GM19397 (cell line): ENCODE measurements around the gene CPLX1.
"Not testable (repeated sequence)": the region's sequence is repeated elsewhere in the genome, so short reads cannot be mapped to it uniquely, and the experiment has no call there.

ENCODE experiments used
- ATAC-seq: cut with Tn5 transposase; IDR thresholded peaks from one replicate; pipeline ENCODE4 v1.9.1; 2021; ENCODE audit warnings: mild to moderate bottlenecking, moderate library complexity; ENCODE audit not compliant: unreplicated experiment

CPLX1 gene

GRCh38 chr4:821631-822030, 4.3 kb downstream of the CPLX1 start:
- ATAC-seq: no peak

DNA sequence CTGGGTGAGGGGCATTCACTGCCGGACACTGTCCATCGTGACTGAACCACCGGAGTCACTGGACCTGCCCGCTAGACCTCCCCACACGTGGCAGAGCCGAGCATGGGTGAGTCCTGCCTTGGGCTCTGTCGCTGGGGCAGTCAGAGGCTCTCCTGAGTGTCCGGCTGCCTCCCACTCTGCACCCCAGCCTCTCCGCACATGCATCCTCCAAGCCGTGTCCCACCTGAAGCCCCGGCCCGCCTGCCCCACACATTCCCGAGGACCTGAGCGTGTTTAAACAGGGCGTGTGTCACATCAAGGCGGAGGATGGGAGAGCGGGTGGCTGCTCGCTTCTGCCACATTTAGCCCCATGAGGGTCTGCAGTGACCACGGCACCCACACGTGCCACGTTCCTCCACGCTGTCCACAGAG, 4.7 kb downstream of the CPLX1 start:
- no peak for ATAC-seq

GRCh38 chr4:820230-821172, 5.4 kb downstream of the CPLX1 start:
- ATAC-seq: no peak

DNA sequence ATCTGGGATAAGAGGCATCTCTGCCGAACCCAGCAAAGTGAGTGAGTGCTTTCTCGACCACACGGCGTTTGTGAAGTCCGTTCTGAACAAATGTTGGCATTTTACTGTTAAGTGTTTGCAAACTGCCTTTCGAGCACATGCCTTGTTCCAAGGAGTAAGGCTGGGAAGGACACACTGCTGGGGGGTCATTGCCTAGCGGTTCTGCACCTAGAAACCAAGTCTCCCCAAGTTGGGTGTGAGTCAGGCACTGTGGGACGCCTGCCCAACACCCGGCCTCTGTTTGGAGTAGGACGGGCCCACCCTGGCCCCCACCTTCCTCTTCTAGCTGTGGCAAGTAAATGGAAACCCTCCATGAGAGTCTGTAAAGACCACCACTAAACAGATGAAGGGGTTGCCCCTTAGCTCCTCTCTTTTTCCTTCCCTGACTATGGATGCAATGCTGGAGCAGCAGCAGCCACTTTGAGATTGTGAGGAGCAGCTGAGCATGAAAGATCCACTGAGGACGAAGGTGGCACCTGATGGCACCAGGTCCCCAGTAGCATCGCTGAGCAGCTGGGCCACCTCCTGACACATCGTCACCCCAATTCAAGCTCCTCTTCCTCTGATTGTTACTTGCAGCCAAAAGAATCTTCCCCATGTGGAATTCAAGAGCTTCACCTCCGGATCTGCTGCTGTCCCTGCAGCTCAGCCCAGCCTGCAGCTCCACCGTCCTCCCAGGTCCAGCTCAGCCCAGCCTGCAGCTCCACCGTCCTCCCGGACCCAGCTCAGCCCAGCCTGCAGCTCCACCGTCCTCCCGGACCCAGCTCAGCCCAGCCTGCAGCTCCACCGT, 6.3 kb downstream of the CPLX1 start:
- ATAC-seq: no peak

DNA sequence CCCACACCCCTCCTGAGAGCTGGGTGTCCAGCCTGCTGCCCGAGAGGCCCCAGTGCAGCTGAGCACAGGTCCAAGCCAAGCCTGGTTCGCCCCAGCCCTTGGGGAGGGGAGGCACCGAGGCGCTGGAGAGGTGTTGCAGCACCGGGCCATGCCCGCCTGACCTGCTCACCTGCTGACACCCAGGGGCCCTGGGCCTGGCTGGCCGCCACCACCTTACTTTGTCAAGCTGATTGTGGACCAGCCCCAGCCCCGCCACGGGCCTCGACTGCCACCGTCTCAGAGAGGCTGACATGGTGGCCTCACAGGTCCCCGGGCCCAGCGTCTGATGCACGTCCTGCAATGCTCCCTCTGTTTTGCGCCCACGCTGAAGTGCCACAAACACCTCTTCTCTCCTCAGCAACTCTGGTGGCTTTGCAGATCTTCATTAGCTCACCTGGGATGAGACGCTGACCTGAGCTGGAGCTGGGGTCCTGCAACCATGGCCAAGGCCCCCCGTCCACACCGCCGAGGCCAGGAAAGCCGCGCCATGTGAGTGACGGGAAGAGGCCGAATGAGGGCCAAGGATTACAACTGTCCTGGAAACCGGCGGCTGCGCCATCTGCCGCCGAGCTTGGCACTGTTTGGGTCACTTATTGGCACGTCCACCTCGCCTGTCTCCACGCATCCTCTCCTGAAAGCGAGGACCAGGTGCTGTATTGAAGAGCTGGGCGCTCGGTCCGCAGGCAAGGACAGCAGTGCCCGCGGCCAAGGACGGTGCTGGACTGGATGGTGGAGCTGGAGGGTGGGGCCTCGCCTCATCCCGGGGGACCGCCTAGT, 7.6 kb downstream of the CPLX1 start:
- ATAC-seq: no peak

- no peak for ATAC-seq
Measured at GRCh38 chr4:815464-816146, 10.3 kb downstream of the CPLX1 start.

- ATAC-seq: no peak
Measured at GRCh38 chr4:814312-814850, 11.5 kb downstream of the CPLX1 start.

DNA sequence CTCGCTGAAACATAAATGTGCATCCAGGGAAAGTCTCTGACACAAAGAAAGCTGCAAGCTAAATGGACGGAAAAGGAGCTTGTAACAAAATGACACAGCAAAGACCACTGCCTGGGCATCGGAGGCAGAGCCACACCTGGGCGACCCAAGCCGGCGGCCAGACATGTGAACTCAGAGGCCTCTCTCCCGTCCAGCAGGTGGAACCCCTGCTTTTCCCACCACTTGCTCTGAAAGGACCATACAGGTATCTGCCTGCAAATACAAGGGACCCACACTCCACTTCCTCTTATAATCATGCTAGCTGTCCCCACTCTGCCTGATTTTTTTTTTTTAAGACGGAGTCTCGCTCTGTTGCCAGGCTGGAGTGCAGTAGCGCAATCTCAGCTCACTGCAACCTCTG, 12.0 kb downstream of the CPLX1 start:
- no peak for ATAC-seq

GRCh38 chr4:808860-809570, 16.9 kb downstream of the CPLX1 start:
- ATAC-seq: no peak

DNA sequence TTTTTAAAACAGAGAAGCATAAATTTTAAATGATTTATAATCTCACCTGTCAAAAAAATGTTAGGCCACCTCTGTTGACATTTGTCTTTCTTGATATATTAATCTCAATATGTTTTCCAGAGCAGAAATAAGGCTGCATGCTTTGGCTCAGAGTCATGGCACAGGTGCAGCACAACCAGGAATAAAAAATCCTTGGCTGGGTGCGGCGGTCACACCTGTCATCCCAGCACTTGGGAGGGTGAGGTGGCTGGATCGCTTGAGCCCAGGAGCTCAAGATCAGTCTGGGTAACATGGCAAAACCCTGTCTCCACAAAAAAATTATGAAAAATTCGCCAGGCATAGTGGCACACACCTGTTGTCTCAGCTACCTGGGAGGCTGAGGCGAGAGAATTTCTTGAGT, 18.1 kb downstream of the CPLX1 start:
- ATAC-seq: no peak

DNA sequence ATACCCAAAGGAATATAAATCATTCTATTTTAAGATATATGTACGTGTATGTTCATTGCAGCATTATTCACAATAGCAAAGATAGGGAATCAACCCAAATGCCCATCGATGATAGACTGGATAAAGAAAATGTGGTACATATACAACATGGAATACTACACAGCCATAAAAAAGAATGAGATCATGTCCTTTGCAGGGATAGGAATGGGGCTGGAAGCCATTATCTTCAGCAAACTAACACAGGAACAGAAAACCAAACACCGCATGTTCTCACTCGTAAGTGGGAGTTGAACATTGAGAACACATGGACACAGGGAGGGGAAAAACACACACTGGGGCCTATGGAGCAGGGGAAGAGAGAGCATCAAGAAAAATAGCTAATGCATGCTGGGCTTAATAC, 18.9 kb downstream of the CPLX1 start:
- ATAC-seq: not testable (repeated sequence)

GRCh38 chr4:804804-805203, 21.1 kb downstream of the CPLX1 start:
- ATAC-seq: no peak

DNA sequence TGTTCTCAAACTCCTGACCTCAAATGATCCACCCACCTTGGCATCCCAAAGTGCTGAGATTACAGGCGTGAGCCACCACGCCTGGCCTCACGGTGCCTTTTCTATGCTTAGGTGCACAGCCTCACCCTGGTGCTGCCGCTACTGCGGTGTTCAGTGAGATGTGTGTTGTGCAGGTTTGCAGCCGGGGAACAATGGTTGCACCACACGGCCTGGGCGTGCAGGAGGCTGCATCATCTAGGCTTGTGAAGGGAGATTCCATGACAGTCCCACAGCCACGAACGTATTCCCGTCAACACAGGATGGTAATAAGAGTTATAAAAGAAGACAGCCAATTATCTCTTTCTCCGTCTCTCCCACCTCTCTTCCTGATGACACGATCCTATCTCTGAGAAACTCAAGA, 22.0 kb downstream of the CPLX1 start:
- ATAC-seq: no peak

GRCh38 chr4:801436-802124, 24.3 kb downstream of the CPLX1 start:
- ATAC-seq: no peak

DNA sequence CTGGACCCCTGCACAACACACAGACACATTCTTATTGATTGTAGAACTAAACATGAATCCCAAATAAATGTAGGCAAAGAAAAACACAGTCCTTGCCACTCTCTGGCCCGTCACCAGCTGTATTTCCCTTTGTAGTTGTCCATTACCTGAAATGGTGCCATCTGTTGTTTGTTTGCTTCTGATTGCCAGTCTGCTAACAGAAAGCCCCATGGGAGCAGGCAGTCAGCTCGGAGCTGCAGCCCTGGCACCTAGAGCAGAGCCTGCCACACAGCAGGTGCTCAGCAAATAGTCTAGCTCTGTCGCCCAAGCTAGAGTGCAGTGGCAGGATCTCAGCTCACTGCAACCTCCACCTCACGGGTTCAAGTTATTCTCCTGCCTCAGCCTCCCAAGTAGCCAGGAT, 28.9 kb downstream of the CPLX1 start:
- no peak for ATAC-seq

DNA sequence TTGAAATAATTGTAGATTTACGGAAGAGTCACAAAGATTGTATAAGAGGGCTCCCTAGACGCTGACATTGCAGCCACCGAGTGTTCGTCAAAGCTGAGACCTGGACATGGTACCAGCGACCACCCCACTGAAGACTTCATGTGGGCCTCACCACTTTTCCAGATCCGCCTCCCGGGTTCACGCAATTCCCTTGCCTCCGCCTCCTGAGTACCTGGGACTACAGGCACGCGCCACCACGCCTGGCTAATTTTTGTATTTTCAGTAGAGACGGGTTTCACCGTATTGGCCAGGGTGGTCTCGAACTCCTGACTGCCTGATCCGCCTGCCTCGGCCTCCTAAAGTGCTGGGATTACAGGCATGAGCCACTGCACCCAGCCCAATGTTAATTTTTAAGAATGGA, 29.7 kb downstream of the CPLX1 start:
- no peak for ATAC-seq

DNA sequence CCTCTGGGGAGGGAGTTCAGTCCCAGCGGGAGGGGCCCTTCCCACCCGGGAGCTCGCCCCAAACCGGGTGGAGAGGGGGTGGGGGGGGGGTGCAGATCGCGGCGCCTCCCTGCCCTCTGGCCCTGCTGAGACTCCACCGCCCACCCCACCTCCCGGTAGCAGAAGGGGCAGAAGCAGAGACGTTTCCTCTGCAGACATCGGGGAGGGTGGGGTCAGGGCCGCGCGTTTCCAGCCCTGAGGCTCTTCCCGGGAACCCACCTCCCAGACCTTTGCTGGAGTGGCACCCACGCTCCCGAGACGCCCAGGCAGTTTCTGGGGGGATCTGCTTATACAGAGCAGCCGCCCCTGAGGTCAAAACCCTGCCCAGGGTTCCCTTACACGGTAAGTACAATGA, 30.2 kb downstream of the CPLX1 start:
- no peak for ATAC-seq

- ATAC-seq: no peak
Measured at GRCh38 chr4:794900-795725, 30.8 kb downstream of the CPLX1 start.
